NCI-H526 treated with DMSO at 0.1 percent for 48 hours (cell line): ENCODE results near the gene HERPUD2.
"Not testable (repeated sequence)": the region's sequence is repeated elsewhere in the genome, so short reads cannot be mapped to it uniquely, and the experiment has no call there.

Experiments used
- DNase-seq: peaks from one replicate; lab custom pipeline; 2025; lab: John Stamatoyannopoulos, UW

HERPUD2 gene

GRCh38 chr7:35714407-35714806 is 19.5 kb upstream of the HERPUD2 start:
- no peak for DNase-seq

GRCh38 chr7:35712563-35713226 is 17.8 kb upstream of the HERPUD2 start:
- DNase-seq = no peak

- DNase-seq = no peak
Measured at GRCh38 chr7:35707422-35707821, 12.5 kb upstream of the HERPUD2 start.

- DNase-seq = no peak
Measured at GRCh38 chr7:35705932-35706461, 11.1 kb upstream of the HERPUD2 start.

- DNase-seq = no peak
Measured at GRCh38 chr7:35704261-35704660, 9.3 kb upstream of the HERPUD2 start.

GRCh38 chr7:35702541-35702940 is 7.6 kb upstream of the HERPUD2 start:
- DNase-seq = no peak

- DNase-seq = no peak
Measured at GRCh38 chr7:35701287-35701900, 6.5 kb upstream of the HERPUD2 start.

GRCh38 chr7:35700865-35701264 is 5.9 kb upstream of the HERPUD2 start:
- DNase-seq = no peak

- DNase-seq = no peak
Measured at GRCh38 chr7:35700333-35700732, 5.4 kb upstream of the HERPUD2 start.

- no peak for DNase-seq
Measured at GRCh38 chr7:35699796-35700305, 4.9 kb upstream of the HERPUD2 start.

- DNase-seq = not testable (repeated sequence)
Measured at GRCh38 chr7:35698382-35698781, 3.4 kb upstream of the HERPUD2 start.

- no peak for DNase-seq
Measured at GRCh38 chr7:35697414-35698175, 2.7 kb upstream of the HERPUD2 start.

GRCh38 chr7:35695987-35696386 is 1.1 kb upstream of the HERPUD2 start:
- DNase-seq = no peak

- DNase-seq = no peak
Measured at GRCh38 chr7:35695473-35695850, 527 bp upstream of the HERPUD2 start.

GRCh38 chr7:35694161-35694783 is 663 bp downstream of the HERPUD2 start:
- peak; percentile 29 for DNase-seq

GRCh38 chr7:35691827-35692307 is 3.1 kb downstream of the HERPUD2 start:
- no peak for DNase-seq

GRCh38 chr7:35691366-35691765 is 3.6 kb downstream of the HERPUD2 start:
- DNase-seq = no peak

GRCh38 chr7:35690614-35691013 is 4.3 kb downstream of the HERPUD2 start:
- DNase-seq = not testable (repeated sequence)

- no peak for DNase-seq
Measured at GRCh38 chr7:35685781-35686180, 9.2 kb downstream of the HERPUD2 start.

GRCh38 chr7:35681231-35682029 is 13.5 kb downstream of the HERPUD2 start:
- DNase-seq = no peak

GRCh38 chr7:35680403-35681013 is 14.4 kb downstream of the HERPUD2 start:
- DNase-seq = no peak
